Ovary (tissue), 9 donors: ENCODE results near the gene TPRA1. TPM values are rescaled to one million over a fixed set of nuclear protein-coding genes. Genes with fewer than 3 reads are reported as not detected.

Experiments used
- DNase-seq, 5 donors: peaks; one replicate each; pipeline ENCODE4 v3.0.0-alpha.2; 2019 to 2020
- H3K27ac ChIP-seq, 2 donors: fragments of 200-600 bp; one replicate each; pipeline versions ENCODE4 v1.5.1 to v1.8.0; 2019 to 2022
- H3K27me3 ChIP-seq: fragments of 200-600 bp; one replicate; pipeline ENCODE4 v1.8.0; 2022
- H3K36me3 ChIP-seq: fragments of 200-600 bp; sonication (generic); one replicate; pipeline ENCODE4 v1.5.1; 2019
- H3K4me1 ChIP-seq: one replicate; pipeline ENCODE4 v1.8.1; 2013; ENCODE audit warnings: mild to moderate bottlenecking, moderate library complexity; ENCODE audit not compliant: insufficient read depth
- H3K4me3 ChIP-seq: fragments of 200-600 bp; sonication (generic); one replicate; pipeline ENCODE4 v1.5.1; 2017
- H3K9me3 ChIP-seq, 2 donors: fragments of 200-600 bp in 1 of 2; sonication (generic) in 1 of 2; one replicate each; pipeline versions ENCODE4 v1.5.1 to v1.8.1; 2013 to 2019; ENCODE audit warnings: mild to moderate bottlenecking in 1 of 2, moderate library complexity in 1 of 2
- EP300 ChIP-seq: sonication (generic); formaldehyde crosslinking; IDR thresholded peaks from one replicate; pipeline ENCODE4 v1.6.1; 2017; ENCODE audit warnings: antibody characterized with exemption
- POLR2A ChIP-seq: fragments of 450-650 bp; IDR thresholded peaks from one replicate; pipeline ENCODE4 v1.6.1; 2017; ENCODE audit warnings: antibody characterized with exemption, mild to moderate bottlenecking, moderate library complexity
- WGBS, 3 donors: extraction: QIAGEN DNeasy Blood & Tissue Kit in 1 of 3; methylation state at CpG; one replicate each; pipeline versions ENCODE4 v1.1.5 to v1.1.7; 2013 to 2017; 5-methylcytosine and 5-hydroxymethylcytosine counted together
- intact Hi-C, 4 donors: fragments of 100-400 bp; cut with DNase I; formaldehyde crosslinking; loops; one replicate each; pipeline versions ENCODE4 v1.11.0 to v1.15.1; 2022 to 2023
- polyA plus RNA-seq, 2 donors: library from polyadenylated mRNA; stranded (reverse); fragments of 200-250 nt in 1 of 2; fragments of 350-450 nt in 1 of 2; fragmentation: Illumina TruSeq in 1 of 2; extraction: RNeasy Lipid Tissue Mini Kit (QIAGEN cat#74804) in 1 of 2; gene quantifications; one replicate each; pipeline ENCODE4 v1.2.3, GENCODE V29; 2013 to 2014
- total RNA-seq, 7 donors: library from RNA; depleted of rRNA in 2 of 7; stranded (reverse); fragments of >200 nt in 2 of 7; fragmentation: NEBNext Ultra II Directional in 3 of 7; extraction: Animal tissue kit (Norgen Biotek cat#: 25700) in 3 of 7; gene quantifications; one replicate each; pipeline versions ENCODE4 v1.1.0 to v1.2.4, GENCODE V29; 2016 to 2023
- TF ChIP-seq, protein P1 (sequence below), 3 donors: fragments of 450-650 bp in 2 of 3; fragments of 200-600 bp in 1 of 3; IDR thresholded peaks; one replicate each; pipeline versions ENCODE4 v1.5.1 to v1.8.0; 2016 to 2022; ENCODE audit warnings: antibody characterized with exemption in 3 of 3, mild to moderate bottlenecking in 1 of 3
- donor health status: DM: no; HTN: no; CAD: no; lungs with moderate emphysema.
- donor health status: DM: no; HTN: no; CAD: no.
- donor health status: Bipolar disorder and iron deficiency.
- donor health status: DM: yes; HTN: yes; CAD: no.
- donor health status: DM: no; HTN: no; CAD: no.
- donor health status: DM: yes; HTN: yes; CAD: no.

Gene TPRA1
- total and polyA plus RNA-seq, 9 donors: 6.4 to 40.3 (median 36.6) TPM

DNA sequence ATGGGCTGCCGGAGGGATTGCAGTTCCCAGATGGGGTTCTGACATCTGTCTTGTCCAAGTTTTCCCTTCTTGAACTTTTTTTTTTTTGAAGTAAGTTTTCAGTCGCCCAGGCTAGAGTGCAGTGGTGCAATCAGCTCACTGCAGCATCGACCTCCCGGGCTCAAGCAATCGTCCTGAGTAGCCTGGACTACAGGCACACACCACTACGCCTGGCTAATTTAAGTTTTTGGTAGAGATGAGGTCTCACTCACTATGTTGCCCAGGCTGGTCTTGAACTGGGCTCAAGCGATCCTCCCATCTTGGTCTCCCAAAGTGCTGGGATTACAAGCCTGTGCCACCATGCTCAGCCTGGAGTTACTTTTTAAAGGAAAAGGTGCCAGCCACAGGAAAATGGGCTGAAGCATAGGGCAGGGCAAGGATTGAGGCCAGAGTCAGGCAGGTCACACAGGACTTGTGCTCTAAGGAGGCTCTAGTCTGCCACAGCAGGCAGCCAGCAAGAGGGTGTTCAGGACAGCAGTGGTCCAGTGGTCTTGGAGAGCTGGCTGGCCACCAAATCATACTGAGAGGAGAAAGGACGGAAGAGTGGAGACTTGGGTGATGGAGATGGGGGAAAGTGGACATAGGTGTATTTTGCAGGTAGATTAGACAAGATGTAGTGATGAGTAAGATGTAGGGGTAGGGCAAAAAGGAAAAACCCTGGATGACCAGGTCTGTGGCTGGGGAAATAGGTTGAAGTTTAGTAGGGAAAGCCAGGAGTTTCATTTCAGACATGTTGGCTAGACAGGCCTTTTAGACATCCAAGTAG is 32.4 kb upstream of the TPRA1 start:
- no peak overlapping the region for H3K4me3 ChIP-seq
- intact Hi-C loops: no loop called here
- no peak overlapping the region for H3K27ac ChIP-seq
- 87 to 90% (median 90%) methylated on average over 8 of the region's 8 CpGs for WGBS, 3 donors
- TF ChIP-seq, protein P1, sequence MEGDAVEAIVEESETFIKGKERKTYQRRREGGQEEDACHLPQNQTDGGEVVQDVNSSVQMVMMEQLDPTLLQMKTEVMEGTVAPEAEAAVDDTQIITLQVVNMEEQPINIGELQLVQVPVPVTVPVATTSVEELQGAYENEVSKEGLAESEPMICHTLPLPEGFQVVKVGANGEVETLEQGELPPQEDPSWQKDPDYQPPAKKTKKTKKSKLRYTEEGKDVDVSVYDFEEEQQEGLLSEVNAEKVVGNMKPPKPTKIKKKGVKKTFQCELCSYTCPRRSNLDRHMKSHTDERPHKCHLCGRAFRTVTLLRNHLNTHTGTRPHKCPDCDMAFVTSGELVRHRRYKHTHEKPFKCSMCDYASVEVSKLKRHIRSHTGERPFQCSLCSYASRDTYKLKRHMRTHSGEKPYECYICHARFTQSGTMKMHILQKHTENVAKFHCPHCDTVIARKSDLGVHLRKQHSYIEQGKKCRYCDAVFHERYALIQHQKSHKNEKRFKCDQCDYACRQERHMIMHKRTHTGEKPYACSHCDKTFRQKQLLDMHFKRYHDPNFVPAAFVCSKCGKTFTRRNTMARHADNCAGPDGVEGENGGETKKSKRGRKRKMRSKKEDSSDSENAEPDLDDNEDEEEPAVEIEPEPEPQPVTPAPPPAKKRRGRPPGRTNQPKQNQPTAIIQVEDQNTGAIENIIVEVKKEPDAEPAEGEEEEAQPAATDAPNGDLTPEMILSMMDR (IDR thresholded peaks at IDR 0.05): no peak
- TF ChIP-seq POLR2A (no peak), EP300 (no peak)
- no peaks in the 10 kb centered on the region for H3K4me1 ChIP-seq
- no peaks in the 10 kb centered on the region for H3K27me3 ChIP-seq
- H3K36me3 ChIP-seq: no peaks in the 10 kb centered on the region
- H3K9me3 ChIP-seq: no peaks in the 10 kb centered on the region
- no peak for DNase-seq

DNA sequence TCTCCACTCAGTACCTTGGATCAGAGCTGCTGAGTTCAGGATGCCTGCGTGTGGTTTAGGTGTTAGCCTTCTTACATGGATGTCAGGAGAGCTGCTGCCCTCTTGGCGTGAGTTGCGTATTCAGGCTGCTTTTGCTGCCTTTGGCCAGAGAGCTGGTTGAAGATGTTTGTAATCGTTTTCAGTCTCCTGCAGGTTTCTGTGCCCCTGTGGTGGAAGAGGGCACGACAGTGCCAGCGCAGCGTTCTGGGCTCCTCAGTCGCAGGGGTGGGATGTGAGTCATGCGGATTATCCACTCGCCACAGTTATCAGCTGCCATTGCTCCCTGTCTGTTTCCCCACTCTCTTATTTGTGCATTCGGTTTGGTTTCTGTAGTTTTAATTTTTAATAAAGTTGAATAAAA is 31.5 kb upstream of the TPRA1 start:
- DNase-seq: no peak
- no peak overlapping the region for H3K4me3 ChIP-seq
- H3K27me3 ChIP-seq: no peaks in the 10 kb centered on the region
- H3K36me3 ChIP-seq: no peaks in the 10 kb centered on the region
- H3K9me3 ChIP-seq: no peaks in the 10 kb centered on the region
- H3K4me1 ChIP-seq: no peaks in the 10 kb centered on the region
- WGBS, 3 donors: 89 to 93% (median 90%) methylated on average over 11 of the region's 11 CpGs
- no peak overlapping the region for H3K27ac ChIP-seq
- intact Hi-C loops: no loop called here
- no peak for TF ChIP-seq POLR2A
- no peak for TF ChIP-seq EP300
- TF ChIP-seq, protein P1 (IDR thresholded peaks at IDR 0.05): no peak

DNA sequence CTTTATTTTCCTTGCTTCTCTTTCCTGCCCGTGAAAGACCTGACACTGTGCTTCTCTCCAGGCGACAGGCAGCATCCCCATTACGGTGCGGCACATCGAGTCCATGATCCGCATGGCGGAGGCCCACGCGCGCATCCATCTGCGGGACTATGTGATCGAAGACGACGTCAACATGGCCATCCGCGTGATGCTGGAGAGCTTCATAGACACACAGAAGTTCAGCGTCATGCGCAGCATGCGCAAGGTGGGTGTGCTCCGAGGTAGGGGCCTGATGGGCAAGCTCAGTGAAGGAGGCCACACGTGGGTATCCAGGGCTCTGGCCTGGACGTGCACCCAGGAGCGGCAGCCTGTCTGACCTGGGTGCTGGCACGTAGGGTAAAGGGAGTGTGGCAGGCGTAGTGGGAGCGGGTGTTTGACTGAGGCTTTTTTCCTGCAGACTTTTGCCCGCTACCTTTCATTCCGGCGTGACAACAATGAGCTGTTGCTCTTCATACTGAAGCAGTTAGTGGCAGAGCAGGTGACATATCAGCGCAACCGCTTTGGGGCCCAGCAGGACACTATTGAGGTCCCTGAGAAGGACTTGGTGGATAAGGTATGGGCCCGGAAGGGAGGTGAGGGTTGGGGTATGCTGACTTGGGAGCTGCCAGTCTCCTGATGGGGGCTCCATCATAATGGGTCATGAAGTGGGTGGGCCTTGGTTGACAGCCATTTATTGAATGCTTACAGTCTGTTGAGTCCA is 30.3 kb upstream of the TPRA1 start:
- WGBS, 3 donors: 94 to 96% (median 94%) methylated on average over 32 of the region's 32 CpGs
- Histone ChIP-seq H3K4me3 (no peak overlapping the region), H3K4me1 (no peaks in the 10 kb centered on the region), H3K36me3 (no peaks in the 10 kb centered on the region), H3K9me3 (no peaks in the 10 kb centered on the region), H3K27me3 (no peaks in the 10 kb centered on the region), H3K27ac (no peak overlapping the region)
- DNase-seq: no peak
- TF ChIP-seq EP300: no peak
- TF ChIP-seq, protein P1 (IDR thresholded peaks at IDR 0.05): no peak
- TF ChIP-seq POLR2A: no peak
- intact Hi-C loops: no loop called here

DNA sequence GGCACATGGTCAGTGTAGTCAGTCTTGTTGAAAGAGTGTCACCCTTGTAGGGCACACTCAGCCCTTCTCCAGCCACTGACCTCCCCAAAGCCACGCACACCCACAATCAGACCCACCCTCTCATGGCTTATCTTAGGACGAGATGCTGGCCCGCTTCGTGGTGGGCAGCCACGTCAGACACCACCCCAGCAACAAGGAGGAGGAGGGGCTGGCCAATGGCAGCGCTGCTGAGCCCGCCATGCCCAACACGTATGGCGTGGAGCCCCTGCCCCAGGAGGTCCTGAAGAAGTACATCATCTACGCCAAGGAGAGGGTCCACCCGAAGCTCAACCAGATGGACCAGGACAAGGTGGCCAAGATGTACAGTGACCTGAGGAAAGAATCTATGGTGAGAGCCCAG is 28.4 kb upstream of the TPRA1 start:
- Histone ChIP-seq H3K9me3 (no peaks in the 10 kb centered on the region), H3K36me3 (no peaks in the 10 kb centered on the region), H3K4me1 (no peaks in the 10 kb centered on the region), H3K4me3 (no peak overlapping the region), H3K27me3 (no peaks in the 10 kb centered on the region), H3K27ac (no peak overlapping the region)
- 92 to 95% (median 94%) methylated on average over 11 of the region's 11 CpGs for WGBS, 3 donors
- TF ChIP-seq EP300 (no peak), POLR2A (no peak)
- TF ChIP-seq, protein P1 (IDR thresholded peaks at IDR 0.05): no peak
- intact Hi-C loops: no loop called here
- DNase-seq: no peak
